MG63 (cell line): ENCODE results near the gene NEDD9. TPM values are rescaled to one million over a fixed set of nuclear protein-coding genes. Genes with fewer than 3 reads are reported as not detected.

Experiments
- DNase-seq: peaks from one replicate; pipeline ENCODE4 v3.0.0-alpha.2; 2020
- H3K27me3 ChIP-seq: fragments of 250-450 bp; sonication (Bioruptor Pico); 2 replicates; pipeline ENCODE4 v1.5.1; 2020; ENCODE audit warnings: mild to moderate bottlenecking, moderate library complexity
- H3K36me3 ChIP-seq: fragments of 250-450 bp; sonication (Bioruptor Pico); 2 replicates; pipeline ENCODE4 v1.5.1; 2020; ENCODE audit warnings: mild to moderate bottlenecking, moderate library complexity
- H3K4me3 ChIP-seq: fragments of 250-450 bp; sonication (Bioruptor Pico); 2 replicates; pipeline ENCODE4 v1.5.1; 2020; ENCODE audit warnings: mild to moderate bottlenecking, moderate library complexity
- H3K9me3 ChIP-seq: fragments of 250-450 bp; sonication (Bioruptor Pico); 2 replicates; pipeline ENCODE4 v1.5.1; 2020; ENCODE audit warnings: mild to moderate bottlenecking, moderate library complexity
- total RNA-seq: library from RNA; depleted of rRNA; stranded (reverse); fragments of >200 nt; shearing (Covaris generic); gene quantifications from 2 replicates; pipeline ENCODE4 v1.2.3, GENCODE V29; 2014; ENCODE audit warnings: low replicate concordance

The NEDD9 gene
- total RNA-seq, 1 experiment from 2014 or later, result 8.9 TPM

- no peaks in the 10 kb centered on the region for H3K27me3 ChIP-seq
- no peak overlapping the region for H3K4me3 ChIP-seq
- H3K9me3 ChIP-seq, result no peaks in the 10 kb centered on the region
- DNase-seq, result no peak
- H3K36me3 ChIP-seq, result no peaks in the 10 kb centered on the region
Observed at GRCh38 chr6:11229655-11230046, 2.8 kb downstream of the NEDD9 start.

GRCh38 chr6:11228935-11229654, 3.4 kb downstream of the NEDD9 start:
- no peak overlapping the region for H3K4me3 ChIP-seq
- H3K36me3 ChIP-seq, result no peaks in the 10 kb centered on the region
- DNase-seq, result no peak
- no peaks in the 10 kb centered on the region for H3K9me3 ChIP-seq
- H3K27me3 ChIP-seq, result no peaks in the 10 kb centered on the region

GRCh38 chr6:11227698-11228097, 4.8 kb downstream of the NEDD9 start:
- Histone ChIP-seq H3K36me3 (no peaks in the 10 kb centered on the region), H3K4me3 (no peak overlapping the region), H3K27me3 (no peaks in the 10 kb centered on the region), H3K9me3 (no peaks in the 10 kb centered on the region)
- no peak for DNase-seq

- H3K4me3 ChIP-seq, result no peak overlapping the region
- H3K27me3 ChIP-seq, result no peaks in the 10 kb centered on the region
- no peaks in the 10 kb centered on the region for H3K9me3 ChIP-seq
- no peak for DNase-seq
- H3K36me3 ChIP-seq, result no peaks in the 10 kb centered on the region
Observed at GRCh38 chr6:11226005-11226404, 6.5 kb downstream of the NEDD9 start.

- no peaks in the 10 kb centered on the region for H3K9me3 ChIP-seq
- no peaks in the 10 kb centered on the region for H3K27me3 ChIP-seq
- no peak overlapping the region for H3K4me3 ChIP-seq
- peaks cover 4% of the 10 kb centered on the region for H3K36me3 ChIP-seq
- DNase-seq, result no peak
Observed at GRCh38 chr6:11224966-11225463, 7.5 kb downstream of the NEDD9 start.

GRCh38 chr6:11224252-11224965, 8.1 kb downstream of the NEDD9 start:
- H3K36me3 ChIP-seq, result peaks cover 4% of the 10 kb centered on the region
- no peaks in the 10 kb centered on the region for H3K9me3 ChIP-seq
- no peaks in the 10 kb centered on the region for H3K27me3 ChIP-seq
- no peak overlapping the region for H3K4me3 ChIP-seq
- DNase-seq, result no peak

GRCh38 chr6:11223286-11223864, 9.1 kb downstream of the NEDD9 start:
- H3K9me3 ChIP-seq, result no peaks in the 10 kb centered on the region
- H3K4me3 ChIP-seq, result no peak overlapping the region
- no peaks in the 10 kb centered on the region for H3K27me3 ChIP-seq
- peaks cover 4% of the 10 kb centered on the region for H3K36me3 ChIP-seq
- no peak for DNase-seq

GRCh38 chr6:11222385-11223277, 9.8 kb downstream of the NEDD9 start:
- H3K4me3 ChIP-seq, result no peak overlapping the region
- peaks cover 4% of the 10 kb centered on the region for H3K36me3 ChIP-seq
- H3K27me3 ChIP-seq, result no peaks in the 10 kb centered on the region
- no peak for DNase-seq
- H3K9me3 ChIP-seq, result no peaks in the 10 kb centered on the region

- H3K36me3 ChIP-seq, result peaks cover 4% of the 10 kb centered on the region
- H3K27me3 ChIP-seq, result no peaks in the 10 kb centered on the region
- no peak overlapping the region for H3K4me3 ChIP-seq
- no peak for DNase-seq
- H3K9me3 ChIP-seq, result no peaks in the 10 kb centered on the region
Observed at GRCh38 chr6:11221623-11222384, 10.7 kb downstream of the NEDD9 start.

- Histone ChIP-seq H3K4me3 (no peak overlapping the region), H3K9me3 (no peaks in the 10 kb centered on the region), H3K36me3 (peaks cover 4% of the 10 kb centered on the region), H3K27me3 (no peaks in the 10 kb centered on the region)
- no peak for DNase-seq
Observed at GRCh38 chr6:11219400-11219834, 13.1 kb downstream of the NEDD9 start.

GRCh38 chr6:11218538-11219399, 13.7 kb downstream of the NEDD9 start:
- no peak for DNase-seq
- H3K9me3 ChIP-seq, result no peaks in the 10 kb centered on the region
- H3K27me3 ChIP-seq, result no peaks in the 10 kb centered on the region
- H3K4me3 ChIP-seq, result no peak overlapping the region
- H3K36me3 ChIP-seq, result peaks cover 4% of the 10 kb centered on the region

- Histone ChIP-seq H3K36me3 (peaks cover 4% of the 10 kb centered on the region), H3K9me3 (no peaks in the 10 kb centered on the region), H3K4me3 (no peak overlapping the region), H3K27me3 (no peaks in the 10 kb centered on the region)
- DNase-seq, result no peak
Observed at GRCh38 chr6:11218102-11218442, 14.4 kb downstream of the NEDD9 start.

- no peaks in the 10 kb centered on the region for H3K9me3 ChIP-seq
Observed at GRCh38 chr6:11217360-11218101, 14.9 kb downstream of the NEDD9 start.

GRCh38 chr6:11215773-11216172, 16.7 kb downstream of the NEDD9 start:
- Histone ChIP-seq H3K9me3 (no peaks in the 10 kb centered on the region), H3K36me3 (peaks cover 7% of the 10 kb centered on the region), H3K27me3 (no peaks in the 10 kb centered on the region), H3K4me3 (no peak overlapping the region)
- no peak for DNase-seq

More at GRCh38 chr6:11217360-11218101, 14.9 kb downstream of the NEDD9 start:
- Histone ChIP-seq H3K27me3 (no peaks in the 10 kb centered on the region), H3K36me3 (peaks cover 4% of the 10 kb centered on the region), H3K4me3 (no peak overlapping the region)
- no peak for DNase-seq

- Histone ChIP-seq H3K9me3 (no peaks in the 10 kb centered on the region), H3K36me3 (peaks cover 3% of the 10 kb centered on the region), H3K4me3 (no peak overlapping the region), H3K27me3 (no peaks in the 10 kb centered on the region)
- no peak for DNase-seq
Observed at GRCh38 chr6:11214901-11215300, 17.6 kb downstream of the NEDD9 start.
